A549 (cell line): ENCODE results near the gene TSPAN15. TPM values are rescaled to one million over a fixed set of nuclear protein-coding genes. Genes with fewer than 3 reads are reported as not detected.

Source experiments
- ATAC-seq, 2 experiments: fragments of 200-7000 bp in 1 of 2; fragments of >200 bp in 1 of 2; cut with Nextera tagmentation in 1 of 2; cut with Tn5 transposase in 1 of 2; 3 replicates each; pipeline versions ENCODE4 v1.8.0 to v1.9.1; 2018 to 2020; ENCODE audit warnings: mild to moderate bottlenecking in 1 of 2, moderate library complexity in 1 of 2
- CTCF ChIA-PET: fragments of 300-600 bp; sonication (Branson Sonifier 250); formaldehyde crosslinking; extraction: SDS; loops from one replicate; lab custom pipeline; 2021; ENCODE audit warnings: antibody characterized with exemption, inconsistent platforms; lab: Yijun Ruan, JAX
- POLR2A ChIA-PET: fragments of 350-600 bp; formaldehyde crosslinking; extraction: SDS; loops from one replicate; lab custom pipeline; 2021; ENCODE audit warnings: antibody characterized with exemption, inconsistent platforms; lab: Yijun Ruan, JAX
- DNase-seq, 2 experiments: peaks; one replicate each; pipeline versions ENCODE4 v3.0.0 to v3.0.0-alpha.2; 2011 to 2016; ENCODE audit warnings: low read depth in 1 of 2, low spot score in 1 of 2
- FAIRE-seq: peaks from 2 replicates; lab custom pipeline; 2011; peaks lifted over from hg19 to GRCh38; lab: Jason Lieb, UNC
- H3K27ac ChIP-seq, 2 experiments: fragments of >200 bp; sonication (Bioruptor Twin); formaldehyde crosslinking; 3 replicates each; pipeline ENCODE4 v1.5.1; 2016 to 2017
- H3K4me1 ChIP-seq: fragments of >200 bp; sonication (Bioruptor Twin); formaldehyde crosslinking; 3 replicates; pipeline ENCODE4 v1.6.1; 2016
- H3K4me2 ChIP-seq: fragments of >200 bp; sonication (Bioruptor Twin); formaldehyde crosslinking; 3 replicates; pipeline ENCODE4 v1.6.1; 2016
- H3K4me3 ChIP-seq: fragments of >200 bp; sonication (Bioruptor Twin); formaldehyde crosslinking; 3 replicates; pipeline ENCODE4 v1.5.1; 2016
- H3K9me3 ChIP-seq: fragments of >200 bp; sonication (Bioruptor Twin); formaldehyde crosslinking; 3 replicates; pipeline ENCODE4 v1.6.1; 2016
- CEBPB ChIP-seq, 2 experiments: fragments of >200 bp in 1 of 2; sonication (Bioruptor Twin) in 1 of 2; formaldehyde crosslinking in 1 of 2; IDR thresholded peaks; 2 replicates each; pipeline ENCODE4 v1.6.1; 2012 to 2016
- CHD4 ChIP-seq: fragments of 200-600 bp; sonication (generic); IDR thresholded peaks from 2 replicates; pipeline ENCODE4 v1.6.1; 2016; ENCODE audit warnings: antibody characterized with exemption, mild to moderate bottlenecking, borderline replicate concordance
- EHF ChIP-seq: fragments of 250-450 bp; sonication (Bioruptor Pico); IDR thresholded peaks from 2 replicates; pipeline ENCODE4 v1.5.0; 2020; ENCODE audit warnings: mild to moderate bottlenecking
- FOSL2 ChIP-seq, 2 experiments: fragments of 450-650 bp in 1 of 2; fragments of >200 bp in 1 of 2; sonication (Bioruptor Twin) in 1 of 2; formaldehyde crosslinking; IDR thresholded peaks; 2 replicates each; pipeline versions ENCODE4 v1.5.0 to v1.6.1; 2016 to 2020; ENCODE audit warnings: mild to moderate bottlenecking in 1 of 2, moderate library complexity in 1 of 2
- KDM1A ChIP-seq: fragments of 200-600 bp; sonication (generic); IDR thresholded peaks from 2 replicates; pipeline ENCODE4 v1.6.1; 2016; ENCODE audit warnings: low read depth, mild to moderate bottlenecking
- MYC ChIP-seq: IDR thresholded peaks from 2 replicates; pipeline ENCODE4 v1.6.1; 2012; ENCODE audit warnings: mild to moderate bottlenecking, inconsistent platforms, low read length, improper control_type of control experiment, borderline replicate concordance
- POLR2A ChIP-seq: IDR thresholded peaks from 2 replicates; pipeline ENCODE4 v1.6.1; 2012; ENCODE audit warnings: mild to moderate bottlenecking, low read length
- RCOR1 ChIP-seq: fragments of 150-350 bp; IDR thresholded peaks from 2 replicates; pipeline ENCODE4 v1.6.1; 2014; ENCODE audit warnings: antibody characterized with exemption, low read length, low read depth
- SREBF2 ChIP-seq: fragments of 450-650 bp; IDR thresholded peaks from 2 replicates; pipeline ENCODE4 v1.6.1; 2014; ENCODE audit warnings: mild to moderate bottlenecking, moderate library complexity
- WGBS: methylation state at CpG from one replicate; pipeline ENCODE4 v1.1.6; 2017; ENCODE audit errors: missing lambda C conversion rate; 5-methylcytosine and 5-hydroxymethylcytosine counted together
- polyA plus RNA-seq, 4 experiments: library from polyadenylated mRNA; depleted of rRNA in 3 of 4; stranded (reverse); fragments of >200 nt; fragmentation: RNase III in 1 of 4; extraction: RNeasy Plus Mini Kit Qiagen cat#74134 plus additional on column Dnase treatment in 1 of 4; gene quantifications; 2 replicates in 3 of 4; 3 replicates in 1 of 4; pipeline ENCODE4 v1.2.3, GENCODE V29; 2011 to 2017
- TF ChIP-seq, protein P1 (sequence below): IDR thresholded peaks from 2 replicates; pipeline ENCODE4 v1.6.1; 2012
- TF ChIP-seq, protein P2 (sequence below): fragments of 250-450 bp; sonication (Bioruptor Pico); IDR thresholded peaks from 2 replicates; pipeline ENCODE4 v1.5.0; 2020; ENCODE audit warnings: low read depth, mild to moderate bottlenecking, moderate library complexity
- TF ChIP-seq, protein P3 (sequence below): fragments of >200 bp; sonication (Bioruptor Twin); formaldehyde crosslinking; IDR thresholded peaks from 2 replicates; pipeline ENCODE4 v1.6.1; 2016

The TSPAN15 gene
- polyA plus RNA-seq, 2 of the 4 experiments (the other 2 are of a cell fraction) = 49.3 to 89.6 TPM

DNA sequence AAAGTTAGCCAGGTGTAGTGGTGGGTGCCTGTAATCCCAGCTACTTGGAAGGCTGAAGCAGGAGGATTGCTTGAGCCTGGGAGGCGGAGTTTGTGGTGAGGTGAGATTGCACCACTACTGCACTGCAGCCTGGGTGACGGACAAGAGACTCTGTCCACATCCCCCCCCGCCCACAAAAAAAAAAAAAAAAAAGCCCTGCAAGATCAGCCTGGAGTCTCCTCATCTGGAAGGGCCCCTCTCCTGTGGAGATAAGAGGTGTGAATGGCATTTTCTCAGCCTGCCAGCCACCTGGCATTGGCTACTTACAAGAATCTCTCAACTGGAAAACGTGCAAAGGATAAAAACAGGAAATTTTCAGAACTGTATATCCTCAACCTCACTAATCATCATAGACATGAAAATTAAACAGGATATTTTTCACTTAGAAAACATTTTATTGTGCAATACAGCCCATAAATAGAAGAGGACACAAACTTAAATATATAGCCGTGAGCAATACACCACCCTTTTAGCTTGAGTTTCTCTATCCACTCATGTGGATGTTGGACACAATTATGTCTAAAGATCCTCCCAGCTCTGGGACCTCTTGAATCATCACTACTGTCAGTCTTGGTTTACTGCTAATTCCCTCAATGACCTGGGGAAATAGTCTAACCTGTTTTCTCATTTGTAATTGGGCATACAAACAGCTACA, 11.3 kb upstream of the TSPAN15 start:
- Histone ChIP-seq H3K27ac (peak overlapping the region; percentile 87 to 92), H3K9me3 (0 out of 3 replicates have a peak, but pooled peaks cover 6% of the 10 kb centered on the region), H3K4me2 (peak overlapping the region; percentile 74), H3K4me1 (peaks cover 45% of the 10 kb centered on the region), H3K4me3 (no peak overlapping the region)
- CTCF ChIA-PET = interaction anchor here (0.6 to 2.8 kb wide), 12 partner anchors 10 to 190 kb away, joined by 3 to 20 read pairs (median 5); partner anchors contain the start of genes FAM241B and TSPAN15
- TF ChIP-seq CEBPB (IDR thresholded peaks at IDR 0.05) = peak; percentile 22 to 38; a peak in 3 of 4 replicates
- TF ChIP-seq, protein P1, sequence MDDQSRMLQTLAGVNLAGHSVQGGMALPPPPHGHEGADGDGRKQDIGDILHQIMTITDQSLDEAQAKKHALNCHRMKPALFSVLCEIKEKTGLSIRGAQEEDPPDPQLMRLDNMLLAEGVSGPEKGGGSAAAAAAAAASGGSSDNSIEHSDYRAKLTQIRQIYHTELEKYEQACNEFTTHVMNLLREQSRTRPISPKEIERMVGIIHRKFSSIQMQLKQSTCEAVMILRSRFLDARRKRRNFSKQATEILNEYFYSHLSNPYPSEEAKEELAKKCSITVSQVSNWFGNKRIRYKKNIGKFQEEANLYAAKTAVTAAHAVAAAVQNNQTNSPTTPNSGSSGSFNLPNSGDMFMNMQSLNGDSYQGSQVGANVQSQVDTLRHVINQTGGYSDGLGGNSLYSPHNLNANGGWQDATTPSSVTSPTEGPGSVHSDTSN = no peak
- no peak for FAIRE-seq
- 32% methylated on average over 5 of the region's 5 CpGs for WGBS
- DNase-seq = peak in 1 of 2 experiments; percentile 59
- POLR2A ChIA-PET = interaction anchor here (1.3 to 2.1 kb wide), 2 partner anchors 11 to 31 kb away, joined by 5 to 13 read pairs; partner anchors contain the start of gene TSPAN15
- ATAC-seq = peak in 1 of 2 experiments; percentile 68; a peak in 3 of 6 replicates

DNA sequence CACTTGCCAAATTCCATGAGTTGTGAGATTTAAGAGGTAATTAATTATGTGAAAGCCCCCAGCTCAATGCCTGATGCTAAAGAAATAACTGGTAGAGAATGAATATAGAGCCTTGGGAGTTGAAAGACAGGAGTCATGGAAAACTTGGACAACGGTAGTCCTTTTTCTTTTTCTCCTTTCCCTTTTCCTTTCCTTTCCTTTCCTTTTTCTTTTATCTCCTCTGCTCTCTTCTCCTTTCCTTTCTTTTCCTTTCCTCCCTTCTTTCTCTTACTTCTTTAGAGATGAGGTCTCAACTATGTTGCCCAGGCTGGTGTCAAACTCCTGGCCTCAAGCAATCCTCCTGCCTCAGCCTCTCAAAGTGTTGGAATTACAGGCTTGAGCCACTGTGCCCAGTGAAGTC, 7.9 kb upstream of the TSPAN15 start:
- peaks cover 65% of the 10 kb centered on the region for H3K4me1 ChIP-seq
- POLR2A ChIA-PET = no interaction called here
- H3K27ac ChIP-seq = peak overlapping the region; percentile 28 to 92; a peak in 4 of 6 replicates
- no peak overlapping the region for H3K4me3 ChIP-seq
- CTCF ChIA-PET = interaction anchor here (1.3 to 2.2 kb wide), 3 partner anchors 13 to 64 kb away, joined by 4 to 10 read pairs (median 8); no protein-coding TSS in a partner anchor
- DNase-seq (no peak), FAIRE-seq (no peak), ATAC-seq (no peak)
- H3K9me3 ChIP-seq = 0 out of 3 replicates have a peak, but pooled peaks cover 6% of the 10 kb centered on the region
- 88% methylated on average over 1 of the region's 1 CpG for WGBS
- no peak for TF ChIP-seq MYC
- no peak for TF ChIP-seq POLR2A
- no peak for TF ChIP-seq EHF (CRISPR knock-in tag)
- no peak overlapping the region for H3K4me2 ChIP-seq

DNA sequence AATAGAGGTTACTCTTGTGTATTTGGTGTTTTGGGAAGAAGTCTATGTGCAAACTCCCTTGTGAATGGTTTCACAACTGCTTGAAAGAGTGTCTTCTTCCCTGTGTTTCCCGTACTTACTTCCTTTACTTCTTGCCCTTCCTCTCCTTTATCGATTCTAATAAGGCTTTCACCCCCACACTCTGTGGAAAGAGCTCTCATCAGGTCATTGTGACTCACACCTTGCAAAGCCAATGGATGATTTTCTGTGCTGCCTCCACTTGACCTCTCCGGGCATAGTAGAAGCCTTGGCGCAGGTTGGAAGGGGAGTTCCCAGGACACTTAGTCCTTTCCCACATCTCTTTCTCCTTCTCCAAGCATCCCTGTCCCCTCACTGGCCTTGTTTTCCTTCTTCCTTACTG, 6.2 kb upstream of the TSPAN15 start:
- Histone ChIP-seq H3K4me1 (peaks cover 65% of the 10 kb centered on the region), H3K9me3 (0 out of 3 replicates have a peak, but pooled peaks cover 6% of the 10 kb centered on the region), H3K4me3 (no peak overlapping the region), H3K4me2 (peak overlapping the region; percentile 87), H3K27ac (peak overlapping the region; percentile 92 to 94)
- POLR2A ChIA-PET = no interaction called here
- FAIRE-seq (no peak), DNase-seq (no peak), ATAC-seq (no peak)
- 25% methylated on average over 4 of the region's 4 CpGs for WGBS
- CTCF ChIA-PET = interaction anchor here (1.5 to 2.2 kb wide), 2 partner anchors 17 to 62 kb away, joined by 8 to 10 read pairs; no protein-coding TSS in a partner anchor
- TF ChIP-seq, protein P2, sequence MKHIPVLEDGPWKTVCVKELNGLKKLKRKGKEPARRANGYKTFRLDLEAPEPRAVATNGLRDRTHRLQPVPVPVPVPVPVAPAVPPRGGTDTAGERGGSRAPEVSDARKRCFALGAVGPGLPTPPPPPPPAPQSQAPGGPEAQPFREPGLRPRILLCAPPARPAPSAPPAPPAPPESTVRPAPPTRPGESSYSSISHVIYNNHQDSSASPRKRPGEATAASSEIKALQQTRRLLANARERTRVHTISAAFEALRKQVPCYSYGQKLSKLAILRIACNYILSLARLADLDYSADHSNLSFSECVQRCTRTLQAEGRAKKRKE (CRISPR knock-in tag) = no peak
- TF ChIP-seq RCOR1 = no peak
- TF ChIP-seq FOSL2 (IDR thresholded peaks at IDR 0.05) = no peak
- TF ChIP-seq FOSL2 (CRISPR knock-in tag; IDR thresholded peaks at IDR 0.05) = peak; percentile 42; the same call in 1 of the 2 replicates
- TF ChIP-seq CEBPB (IDR thresholded peaks at IDR 0.05) = 0 out of 4 replicates have a peak, but pooled peaks of 1 of the 2 experiments have one; percentile 6

DNA sequence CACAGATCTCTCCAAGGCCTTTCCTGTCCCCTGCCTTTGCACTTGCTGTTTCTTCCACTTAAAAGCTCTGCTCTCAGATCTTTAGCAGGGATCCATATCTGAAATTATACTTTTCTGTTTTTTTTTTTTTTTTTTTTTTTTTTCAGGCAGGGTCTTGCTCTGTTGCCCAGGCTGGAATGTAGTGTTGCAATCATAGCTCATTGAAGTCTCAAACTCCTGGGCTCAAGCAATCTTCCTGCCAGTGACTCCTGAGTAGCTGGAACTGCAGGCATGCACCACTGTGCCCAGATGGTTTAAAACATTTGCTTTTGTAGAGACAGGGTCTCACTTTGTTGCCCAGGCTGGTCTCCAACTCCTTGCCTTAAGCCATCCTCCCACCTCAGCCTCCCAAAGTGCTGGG, 5.0 kb upstream of the TSPAN15 start:
- peak overlapping the region; percentile 87 for H3K4me2 ChIP-seq
- peak in 1 of 2 experiments; percentile 80 for DNase-seq
- POLR2A ChIA-PET = interaction anchor here (1.0 to 1.8 kb wide), 5 partner anchors 8 to 61 kb away, joined by 3 to 9 read pairs (median 5); no protein-coding TSS in a partner anchor
- peaks cover 65% of the 10 kb centered on the region for H3K4me1 ChIP-seq
- ATAC-seq = peak; percentile 10 to 33; a peak in 3 of 6 replicates
- H3K4me3 ChIP-seq = no peak overlapping the region
- TF ChIP-seq CEBPB (IDR thresholded peaks at IDR 0.05) (peak; percentile 88 to 97; a peak in 3 of 4 replicates), KDM1A (peak; percentile 74; the same call in 1 of the 2 replicates), POLR2A (no peak), CHD4 (peak; percentile 47; the same call in 1 of the 2 replicates), SREBF2 (no peak)
- TF ChIP-seq, protein P3, sequence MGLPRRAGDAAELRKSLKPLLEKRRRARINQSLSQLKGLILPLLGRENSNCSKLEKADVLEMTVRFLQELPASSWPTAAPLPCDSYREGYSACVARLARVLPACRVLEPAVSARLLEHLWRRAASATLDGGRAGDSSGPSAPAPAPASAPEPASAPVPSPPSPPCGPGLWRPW = 0 out of 2 replicates have a peak, but pooled peaks have one; percentile 9
- no peak for FAIRE-seq
- 0 out of 3 replicates have a peak, but pooled peaks cover 6% of the 10 kb centered on the region for H3K9me3 ChIP-seq
- CTCF ChIA-PET = interaction anchor here (1.0 to 5.9 kb wide), 9 partner anchors 11 to 191 kb away, joined by 4 to 57 read pairs (median 10); no protein-coding TSS in a partner anchor
- H3K27ac ChIP-seq = peak overlapping the region; percentile 92 to 94
